ENCODE results near the gene SCAPER.
"Not testable (repeated sequence)": the region's sequence is repeated elsewhere in the genome, so short reads cannot be mapped to it uniquely, and the experiment has no call there.

The SCAPER gene

DNA sequence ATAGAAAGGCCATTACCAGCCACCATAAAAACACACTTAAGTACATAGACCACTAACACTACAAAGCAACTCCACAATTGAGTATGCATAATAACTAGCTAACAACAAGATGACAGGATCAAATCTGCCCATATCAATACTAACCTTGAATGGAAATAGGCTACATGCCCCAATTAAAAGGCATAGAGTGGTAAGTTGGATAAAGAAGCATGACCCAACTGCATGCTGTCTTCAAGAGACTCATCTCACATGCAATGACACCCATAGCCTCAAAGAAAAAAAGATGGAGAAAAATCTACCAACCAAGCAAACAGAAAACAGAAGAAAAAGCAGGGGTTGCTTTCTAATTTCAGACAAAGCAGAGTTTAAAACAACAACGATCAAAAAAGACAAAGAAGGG, 349.9 kb downstream of the SCAPER start:
- no peak for DNase-seq

DNA sequence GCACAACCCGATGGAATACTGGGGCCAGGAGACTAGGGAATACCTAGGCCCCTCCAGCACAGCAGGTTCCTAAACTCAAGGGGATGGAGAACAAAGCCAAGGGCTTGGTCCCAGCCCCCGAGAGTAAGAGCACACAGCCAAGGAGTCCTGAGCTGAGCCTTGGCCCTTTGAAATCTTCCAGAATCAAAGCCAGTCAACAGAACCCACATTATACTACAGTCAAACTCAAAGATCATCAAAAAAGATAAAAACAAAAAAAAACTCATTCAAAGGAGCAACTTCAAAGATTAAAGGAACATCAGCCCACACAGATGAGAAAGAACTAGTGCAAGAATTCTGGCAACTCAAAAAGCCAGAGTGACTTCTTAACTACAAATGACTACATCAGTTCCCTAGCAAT, 351.6 kb downstream of the SCAPER start:
- no peak for DNase-seq

DNA sequence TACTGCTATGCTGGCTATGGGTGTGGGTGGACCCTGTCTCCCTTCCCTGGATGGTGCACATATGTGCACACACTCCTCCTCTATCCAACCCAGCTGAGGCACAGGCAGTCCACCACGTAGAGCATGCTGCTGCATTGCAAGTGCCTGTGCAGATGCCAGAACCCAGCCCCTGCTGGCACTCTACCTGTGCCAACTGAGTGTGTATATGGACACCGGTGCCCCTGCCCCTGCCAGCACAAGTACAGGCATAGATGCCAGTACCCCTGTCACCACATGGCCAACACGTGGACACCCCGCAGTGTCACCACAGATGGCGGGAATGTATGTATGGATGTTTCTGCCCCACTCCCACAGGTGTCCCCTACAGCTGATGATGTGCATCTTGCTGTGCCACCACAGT, 352.0 kb downstream of the SCAPER start:
- DNase-seq, result no peak

DNA sequence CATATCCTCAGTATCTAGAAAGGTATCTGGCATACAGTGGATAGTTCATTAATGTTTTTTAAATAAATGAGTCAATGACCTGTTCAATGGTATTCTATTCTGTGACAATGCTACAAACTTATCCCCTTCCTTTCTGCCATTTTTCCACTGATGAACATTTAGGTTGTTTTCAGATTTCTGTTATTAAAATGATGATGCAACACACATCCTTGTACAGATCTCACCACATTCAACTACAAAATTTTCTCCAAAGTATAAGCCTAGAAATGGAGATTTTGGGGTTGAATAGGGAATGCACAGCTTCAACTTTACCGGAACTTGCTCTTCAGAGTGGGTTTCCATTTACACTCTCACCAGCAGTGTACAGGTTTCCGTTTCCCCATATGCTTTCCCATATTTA, 358.3 kb downstream of the SCAPER start:
- no peak for DNase-seq

DNA sequence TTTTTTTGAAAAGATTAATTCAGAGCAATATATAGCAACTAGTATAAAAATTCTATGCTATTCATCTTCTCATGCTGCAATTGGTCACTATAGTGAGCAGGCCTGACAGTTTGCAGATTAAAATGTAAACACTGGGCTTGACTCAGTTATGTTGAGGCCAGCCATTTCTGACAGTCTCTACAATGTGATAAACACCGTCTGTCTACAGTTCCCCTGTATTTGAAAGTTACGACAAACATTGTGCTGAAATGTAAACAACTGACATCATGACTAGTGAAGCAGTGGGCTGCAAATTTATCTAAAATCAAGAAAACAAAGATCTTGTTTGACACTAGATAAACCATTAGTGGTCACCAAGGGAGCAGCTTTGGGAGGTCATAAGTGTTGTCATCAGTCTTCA, 371.1 kb downstream of the SCAPER start:
- no peak for DNase-seq

DNA sequence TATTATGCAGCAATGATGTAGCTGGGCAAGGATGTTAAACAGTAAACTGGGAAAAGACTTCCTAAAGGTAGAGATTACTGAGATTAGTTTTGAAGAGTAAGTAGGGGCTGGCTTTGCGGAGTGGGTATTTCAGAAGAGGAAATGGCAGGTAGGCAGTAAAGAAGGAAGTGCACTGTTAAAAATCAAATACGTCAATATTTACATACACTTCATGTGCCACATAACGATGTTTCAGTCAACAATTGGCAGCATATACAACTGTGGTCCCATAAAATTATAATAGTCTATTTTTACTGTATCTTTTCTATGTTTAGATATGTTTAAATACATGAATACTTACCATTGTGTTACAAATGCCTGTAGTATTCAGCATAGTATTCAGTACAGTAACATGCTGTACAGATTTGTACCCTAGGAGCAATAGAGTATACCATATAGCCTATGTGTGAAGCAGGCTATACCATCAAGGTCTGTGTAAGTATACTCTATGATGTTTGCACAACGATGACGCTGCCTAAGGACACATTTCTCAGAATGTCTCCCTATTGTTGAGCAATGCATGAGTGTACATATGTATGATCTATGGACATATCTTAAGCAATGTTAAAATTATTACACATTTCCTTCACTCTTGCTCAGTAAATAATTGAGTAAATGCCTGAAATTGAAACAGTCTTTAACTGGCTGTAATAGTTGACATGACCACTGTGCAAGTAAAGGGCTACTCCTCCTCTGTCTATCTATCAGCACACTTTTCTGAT, 371.9 kb downstream of the SCAPER start:
- DNase-seq, result no peak

DNA sequence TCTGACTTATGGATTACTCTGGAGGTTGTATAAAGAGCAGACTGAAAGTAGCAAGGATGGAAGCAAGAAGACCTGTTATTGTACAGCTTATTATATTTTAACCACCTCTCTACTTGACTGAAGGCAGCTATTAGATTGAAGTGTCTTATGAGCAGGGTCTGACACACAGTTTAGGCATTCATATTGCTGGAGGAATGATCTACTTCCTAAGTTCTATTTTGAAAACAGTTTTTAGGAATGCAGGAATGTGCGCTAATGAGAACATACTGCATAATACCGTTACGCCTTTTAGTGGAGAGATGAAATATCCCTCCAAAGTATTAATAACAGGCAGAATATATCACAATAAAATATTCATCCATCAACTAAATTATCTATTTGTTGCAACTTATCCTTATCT, 375.2 kb downstream of the SCAPER start:
- no peak for DNase-seq

DNA sequence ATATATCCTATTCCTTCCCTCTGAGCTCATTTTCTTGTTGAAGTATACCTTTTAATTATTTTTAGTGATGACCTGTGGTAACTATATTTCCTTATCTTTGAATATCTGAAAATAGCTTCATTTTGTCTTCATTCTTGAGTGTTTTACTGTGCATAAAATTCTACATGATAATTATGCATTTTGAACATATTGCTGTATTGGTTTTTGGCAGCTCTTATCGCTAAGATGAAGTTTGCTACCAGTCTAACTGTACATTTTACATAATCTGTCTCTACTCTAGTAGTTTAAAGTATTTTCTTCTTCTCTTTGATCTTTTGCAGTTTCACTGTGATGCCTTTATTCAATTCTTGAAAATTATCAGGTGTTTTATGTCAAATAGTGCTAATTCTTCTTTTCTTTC, 379.0 kb downstream of the SCAPER start:
- no peak for DNase-seq

DNA sequence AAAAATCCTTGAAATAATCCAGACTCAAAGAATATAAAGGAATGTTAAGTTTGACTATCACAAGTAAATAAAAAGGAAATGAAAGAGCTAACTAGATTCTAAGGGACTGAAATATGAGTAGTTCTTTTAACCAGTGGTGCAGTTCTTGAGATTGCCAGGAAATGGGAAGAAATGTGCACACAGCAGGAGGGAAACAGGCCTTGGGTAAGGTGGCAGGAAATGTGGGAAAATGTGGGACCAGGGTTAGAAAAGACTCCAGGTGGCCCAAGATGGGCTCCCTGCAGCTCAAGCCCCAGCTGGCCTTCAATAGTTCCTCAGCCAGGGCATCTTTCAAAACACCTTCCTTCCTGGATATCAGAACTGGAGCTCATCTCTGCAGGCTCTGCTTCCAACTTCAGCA, 387.2 kb downstream of the SCAPER start:
- DNase-seq, result no peak

DNA sequence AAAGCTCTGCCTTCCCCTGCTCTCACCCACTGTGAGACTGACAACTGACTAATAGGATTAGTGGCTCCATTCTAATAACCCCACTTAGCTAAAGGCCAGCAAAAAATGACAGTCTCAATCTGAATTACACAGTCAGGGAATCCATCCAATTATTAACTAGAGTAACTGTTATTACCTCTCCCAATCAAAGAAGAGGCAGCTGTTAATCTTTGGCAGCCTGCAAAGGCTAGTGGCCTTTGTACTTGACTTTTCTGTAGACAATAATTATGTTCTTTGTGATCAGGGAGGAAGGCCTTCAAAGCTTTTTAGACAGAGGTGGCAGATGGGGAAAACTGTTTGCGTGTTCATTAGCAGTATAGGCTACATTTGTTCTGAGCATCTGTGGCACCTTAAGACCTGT, 390.9 kb downstream of the SCAPER start:
- no peak for DNase-seq

DNA sequence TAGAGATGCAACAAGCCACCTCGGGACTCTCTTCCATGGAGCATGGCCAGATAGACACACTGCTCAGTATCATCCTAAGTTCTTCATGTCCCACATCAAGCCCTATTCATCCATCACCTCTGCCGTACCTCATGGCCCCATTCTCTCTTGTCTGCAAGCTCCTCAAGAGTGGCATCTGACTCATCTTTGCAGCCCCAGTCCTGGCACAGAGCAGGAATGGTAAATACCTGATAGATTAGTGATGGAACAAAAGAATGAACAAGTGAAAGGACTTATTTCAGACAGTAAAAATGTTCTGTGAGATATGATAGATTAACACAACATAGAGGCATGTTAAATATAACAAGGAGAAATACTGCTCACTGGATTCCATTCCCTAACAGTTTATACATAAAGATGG, 392.2 kb downstream of the SCAPER start:
- no peak for DNase-seq

DNA sequence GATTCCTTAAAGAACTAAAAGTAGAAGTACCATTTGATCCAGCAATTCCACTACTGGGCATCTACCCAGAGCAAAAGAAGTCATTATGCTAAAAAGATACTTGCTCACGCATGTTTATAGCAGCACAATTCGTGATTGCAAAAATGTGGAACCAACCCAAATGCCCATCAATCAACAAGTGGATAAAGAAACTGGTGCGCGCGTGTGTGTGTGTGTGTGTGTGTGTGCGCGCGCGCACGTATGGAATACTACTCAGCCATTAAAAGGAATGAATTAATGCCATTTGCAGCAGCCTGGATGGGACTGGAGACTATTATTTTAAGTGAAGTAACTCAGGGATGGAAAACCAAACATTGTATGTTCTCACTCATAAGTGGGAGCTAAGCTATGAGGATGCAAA, 394.5 kb downstream of the SCAPER start:
- not testable (repeated sequence) for DNase-seq

DNA sequence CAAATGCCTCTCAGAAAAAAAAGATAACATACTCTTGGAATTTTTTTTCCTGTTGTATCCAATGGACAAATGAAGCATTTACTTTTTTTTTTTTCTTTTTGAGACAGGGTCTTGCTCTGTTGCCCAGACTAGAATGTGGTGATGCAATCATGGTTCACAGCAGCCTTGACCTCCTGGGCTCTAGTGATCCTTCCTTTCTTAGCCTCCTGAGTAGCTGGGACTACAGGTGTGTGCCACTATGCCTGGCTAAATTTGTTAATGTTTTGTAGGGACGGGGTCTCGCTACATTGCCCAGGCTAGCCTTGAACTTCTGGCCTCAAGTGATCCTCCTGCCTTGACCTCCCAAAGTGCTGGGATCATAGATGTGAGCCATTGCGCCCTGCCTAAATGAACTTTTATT, 401.3 kb downstream of the SCAPER start:
- no peak for DNase-seq

DNA sequence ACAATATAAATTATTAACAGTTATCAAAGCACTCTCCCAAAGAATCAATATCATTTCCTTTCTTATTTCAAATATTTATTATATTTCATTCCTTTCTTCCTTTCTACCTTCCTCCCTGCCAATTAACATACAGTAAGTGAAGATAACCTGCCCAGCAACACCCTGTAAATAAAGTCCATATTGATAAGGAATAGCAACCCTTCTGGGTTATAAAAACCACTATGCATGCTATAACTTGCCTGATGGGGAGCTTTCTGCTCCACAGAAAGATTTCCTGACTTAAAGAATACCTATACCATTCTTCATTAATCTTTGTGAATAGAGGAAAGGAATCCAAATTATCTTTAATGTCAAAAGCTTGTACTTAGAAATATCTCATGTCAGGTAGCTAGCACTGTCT, 402.0 kb downstream of the SCAPER start:
- no peak for DNase-seq

DNA sequence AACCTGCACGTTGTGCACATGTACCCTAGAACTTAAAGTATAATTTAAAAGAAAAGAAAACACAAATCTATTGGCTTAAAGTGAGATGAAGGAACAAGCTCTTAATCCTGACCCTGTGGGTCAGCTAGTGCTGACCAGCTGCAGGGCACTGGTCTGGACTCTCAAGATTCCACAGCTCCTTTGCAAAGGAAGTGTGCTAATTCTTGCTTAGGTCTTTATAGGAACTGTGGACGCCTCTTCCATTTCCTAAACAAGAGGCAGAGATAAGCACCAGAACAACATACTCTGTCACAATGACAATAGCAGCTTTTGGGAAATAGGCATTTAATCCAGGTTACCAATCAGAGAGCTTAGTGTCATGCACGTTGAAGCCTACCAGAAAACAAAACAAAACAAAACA, 402.5 kb downstream of the SCAPER start:
- DNase-seq, result no peak

DNA sequence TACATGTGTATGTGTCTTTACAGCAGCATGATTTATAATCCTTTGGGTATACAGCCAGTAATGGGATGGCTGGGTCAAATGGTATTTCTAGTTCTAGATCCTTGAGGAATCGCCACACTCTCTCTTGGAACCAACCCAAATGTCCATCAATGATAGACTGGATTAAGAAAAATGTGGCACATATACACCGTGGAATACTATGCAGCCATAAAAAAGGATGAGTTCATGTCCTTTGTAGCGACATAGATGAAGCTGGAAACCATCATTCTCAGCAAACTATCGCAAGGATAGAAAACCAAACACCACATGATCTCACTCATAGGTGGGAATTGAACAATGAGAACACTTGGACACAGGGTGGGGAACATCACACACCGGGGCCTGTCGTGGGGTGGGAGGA, 403.0 kb downstream of the SCAPER start:
- DNase-seq, result not testable (repeated sequence)

DNA sequence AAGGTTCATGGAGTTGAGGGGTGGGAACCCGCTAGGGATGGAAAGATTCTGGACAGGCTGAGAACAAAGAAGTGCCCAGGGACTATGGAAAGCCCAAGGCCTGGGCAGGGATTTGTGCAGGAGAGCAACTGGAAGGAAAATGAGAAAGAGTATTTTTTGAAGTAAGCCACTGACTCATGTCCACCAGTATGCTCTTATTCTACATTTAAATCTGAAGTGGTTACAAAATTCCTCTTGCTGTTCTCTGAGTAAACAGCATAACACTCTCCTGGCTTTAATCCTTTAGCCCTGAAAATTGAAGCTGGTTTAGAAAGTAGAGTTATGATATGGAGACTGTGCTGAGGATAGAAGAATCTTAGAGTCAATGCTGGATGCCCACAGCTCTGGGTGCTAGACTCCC, 403.4 kb downstream of the SCAPER start:
- DNase-seq, result no peak

DNA sequence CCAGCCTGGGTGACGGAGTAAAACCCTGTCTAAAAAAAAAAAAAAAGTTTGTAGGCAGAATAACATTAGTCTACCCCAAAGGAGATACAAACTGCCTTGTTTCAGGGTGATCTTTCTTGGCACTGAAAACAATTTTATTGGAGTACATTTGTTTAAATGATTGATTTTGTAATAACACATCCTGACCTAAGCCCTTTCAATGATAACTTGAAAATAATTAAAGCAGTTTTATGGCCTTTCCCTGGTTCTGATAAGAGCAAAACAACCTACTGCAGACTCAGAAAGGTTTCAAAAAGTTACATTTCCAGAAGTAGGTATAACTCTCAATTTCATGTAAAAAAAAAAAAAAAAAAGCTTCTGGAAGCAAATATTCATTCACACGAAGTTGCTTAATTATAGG, 404.1 kb downstream of the SCAPER start:
- no peak for DNase-seq

DNA sequence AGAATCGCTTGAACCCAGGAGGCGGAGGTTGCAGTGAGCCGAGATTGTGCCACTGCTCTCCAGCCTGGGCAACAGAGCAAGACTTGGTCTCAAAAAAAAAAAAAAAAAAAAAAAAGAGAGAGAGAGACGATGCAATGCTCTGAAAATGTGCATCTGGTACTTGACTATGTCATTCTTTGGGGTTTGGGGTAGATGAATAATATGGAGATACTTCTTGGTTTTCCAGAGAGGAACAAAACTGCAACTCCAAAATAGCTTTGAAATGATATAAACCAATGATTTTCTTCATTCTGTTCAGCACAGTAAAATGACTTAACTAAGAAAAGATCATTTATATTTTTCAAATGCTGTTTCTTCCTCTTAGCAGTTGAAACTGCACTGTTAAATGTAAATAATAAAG, 409.7 kb downstream of the SCAPER start:
- DNase-seq, result no peak

DNA sequence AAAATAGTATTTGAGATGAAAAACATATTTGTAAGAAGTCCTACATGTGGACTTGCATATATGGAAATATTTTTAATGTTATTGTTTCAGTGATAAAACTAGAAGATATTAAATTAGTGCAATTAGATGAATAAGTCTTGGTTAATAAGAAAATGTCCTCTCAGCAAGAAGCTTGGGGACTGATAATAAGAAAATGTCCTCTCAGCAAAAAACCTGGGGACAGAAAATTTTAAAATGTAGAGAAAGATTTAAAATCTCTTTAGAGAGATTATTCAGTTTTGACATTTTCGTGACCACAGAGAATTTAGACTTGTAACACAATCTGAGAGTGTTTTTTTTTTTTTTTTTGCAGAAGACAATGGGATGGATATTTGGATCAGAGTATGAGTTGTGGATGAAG, 412.6 kb downstream of the SCAPER start:
- DNase-seq, result no peak

DNA sequence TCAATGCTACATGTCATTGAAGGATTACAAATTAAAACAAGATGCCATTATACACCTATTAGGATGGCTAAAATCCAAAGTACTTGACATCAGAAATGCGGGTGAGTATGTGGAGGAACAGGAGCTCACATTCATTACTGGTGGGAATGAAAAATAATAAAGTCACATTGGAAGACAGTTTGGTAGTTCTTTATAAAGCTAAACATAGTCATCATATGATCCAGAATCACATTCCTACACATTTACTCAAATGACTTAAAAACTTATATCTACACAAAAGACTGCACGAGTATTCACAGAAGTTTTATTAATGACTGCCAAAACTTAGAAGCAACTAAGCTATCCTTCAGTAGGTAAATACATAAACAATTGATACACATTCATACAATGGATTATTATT, 421.4 kb downstream of the SCAPER start:
- no peak for DNase-seq

DNA sequence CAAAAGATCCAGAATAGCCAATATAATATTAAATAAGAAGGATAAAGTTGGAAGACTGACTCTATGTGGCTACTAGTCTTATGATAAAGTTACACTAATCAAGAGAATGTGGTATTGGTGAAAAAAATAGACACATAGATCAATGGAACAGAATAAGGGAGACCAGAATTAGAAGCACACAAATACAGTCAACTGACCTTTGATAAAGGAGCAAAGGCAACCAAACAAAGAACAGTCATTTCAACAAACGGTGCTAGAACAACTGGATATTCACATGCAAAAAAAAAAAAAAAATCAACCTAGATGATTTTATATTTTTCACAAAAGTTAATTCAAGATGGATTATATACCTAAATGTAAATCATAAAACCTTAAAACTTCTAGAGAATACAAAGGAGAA, 422.1 kb downstream of the SCAPER start:
- DNase-seq, result no peak

DNA sequence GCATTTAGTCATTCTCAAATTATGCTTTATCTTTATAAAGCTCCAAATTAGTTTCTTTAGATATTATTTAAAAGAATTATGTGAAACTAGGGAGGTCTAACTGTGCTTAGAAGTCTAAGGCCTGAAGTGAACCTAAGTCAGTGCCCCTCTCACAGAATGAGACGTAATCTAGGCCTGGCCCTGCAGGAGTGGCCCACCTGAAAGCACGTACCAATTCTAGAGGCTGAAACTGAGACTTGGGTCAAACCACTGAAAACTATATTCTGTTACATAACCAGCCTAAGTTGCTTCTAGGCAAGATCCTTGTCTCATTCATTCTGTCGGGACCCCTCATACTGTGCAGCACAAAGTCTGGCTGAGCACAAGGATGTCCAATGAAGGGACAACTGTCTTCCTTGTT, 424.9 kb downstream of the SCAPER start:
- DNase-seq, result no peak

DNA sequence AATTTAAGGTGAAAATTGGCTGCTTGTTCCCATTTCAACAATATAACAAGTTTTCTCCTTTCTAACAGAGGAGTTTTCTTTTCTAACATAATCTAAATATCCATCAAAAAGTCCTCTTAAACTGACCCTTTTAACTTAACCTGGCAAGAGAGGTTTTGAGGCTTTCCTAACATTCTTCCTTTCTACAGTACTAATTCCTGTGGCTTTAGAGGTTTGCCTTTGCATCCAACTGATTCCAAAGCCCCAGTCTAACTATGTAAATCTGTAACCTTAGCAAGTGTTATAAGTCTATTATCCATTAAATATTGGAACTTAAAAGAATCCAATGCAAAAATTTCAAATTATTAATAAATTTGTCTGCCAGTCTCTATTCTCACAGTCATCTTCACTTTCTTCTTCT, 434.4 kb downstream of the SCAPER start:
- DNase-seq, result no peak

DNA sequence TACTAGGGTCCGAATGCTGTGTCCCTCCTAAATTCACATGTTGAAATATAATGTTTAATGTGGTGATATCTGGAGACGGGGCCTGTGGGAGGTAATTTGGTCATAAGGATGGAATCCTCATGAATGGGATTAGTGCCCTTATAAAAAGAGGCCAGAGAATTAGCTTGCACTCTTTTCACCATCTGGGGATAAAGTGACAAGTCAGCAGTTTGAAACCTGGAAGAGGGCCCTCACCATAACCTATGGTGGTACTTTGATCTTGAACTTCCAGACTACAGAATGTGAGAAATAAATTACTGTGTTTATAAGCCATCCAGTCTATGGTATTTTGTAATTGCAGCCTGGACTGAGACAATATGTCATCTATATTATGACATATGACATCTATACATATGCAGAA, 436.4 kb downstream of the SCAPER start:
- no peak for DNase-seq

DNA sequence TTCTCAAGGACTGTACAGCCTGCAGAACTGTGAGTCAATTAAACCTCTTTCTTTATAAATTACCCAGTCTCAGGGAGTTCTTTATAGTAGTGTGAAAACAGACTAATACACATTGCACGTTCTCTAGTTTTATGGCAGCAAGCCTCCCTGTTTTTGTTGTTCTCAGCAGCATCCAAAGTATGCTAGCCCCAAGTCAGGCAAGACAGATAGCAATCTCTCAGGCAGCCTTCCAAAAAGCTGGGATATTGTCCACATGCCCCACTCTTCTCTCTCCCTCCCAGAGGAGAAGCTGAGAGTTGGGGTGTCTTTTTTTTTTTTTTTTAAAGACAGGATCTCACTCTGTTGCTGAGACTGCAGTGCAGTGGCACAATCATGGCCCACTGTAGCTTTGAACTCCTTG, 438.0 kb downstream of the SCAPER start:
- no peak for DNase-seq
